ENCODE data around the gene FILIP1L. TPM values are rescaled to one million over a fixed set of nuclear protein-coding genes. Genes with fewer than 3 reads are reported as not detected.

The FILIP1L gene
- 1 to 10 TPM; 1.5 to 1.7 TPM for total RNA-seq

- DNase-seq = no peak
- POLR2A ChIA-PET = no interaction called here
- peaks cover 18% of the 10 kb centered on the region for H3K36me3 Mint-ChIP-seq (ENCODE audit: low read depth)
- no peak within 1 kb of the TSS for H3K27ac Mint-ChIP-seq
- no peak within 1 kb of the TSS for H3K4me3 Mint-ChIP-seq
- no peaks in the 10 kb centered on the region for H3K9me3 Mint-ChIP-seq (ENCODE audit: insufficient read depth)
- H3K4me1 Mint-ChIP-seq (ENCODE audit: low read depth) = peaks cover 14% of the 10 kb centered on the region
- no peaks in the 10 kb centered on the region for H3K27me3 Mint-ChIP-seq (ENCODE audit: low read depth)
- no peak for ATAC-seq
- CTCF ChIA-PET = no interaction called here
Measured at GRCh38 chr3:100114413-100115030, at the start of gene FILIP1L. TSS of gene FILIP1L (minus strand) at chr3:100114501.

GRCh38 chr3:100163787-100164186 is 49.5 kb upstream of the FILIP1L start:
- H3K4me3 Mint-ChIP-seq = no peak overlapping the region
- DNase-seq (no peak), ATAC-seq (no peak)
- H3K4me1 Mint-ChIP-seq (ENCODE audit: low read depth) = no peaks in the 10 kb centered on the region
- H3K9me3 Mint-ChIP-seq (ENCODE audit: insufficient read depth) = no peaks in the 10 kb centered on the region
- H3K36me3 Mint-ChIP-seq (ENCODE audit: low read depth) = peaks cover 31% of the 10 kb centered on the region
- ChIA-PET POLR2A (no interaction called here), CTCF (interaction anchor here (1.3 kb wide), 1 partner anchor 73 kb away, joined by 4 read pairs; no protein-coding TSS in a partner anchor)
- no peaks in the 10 kb centered on the region for H3K27me3 Mint-ChIP-seq (ENCODE audit: low read depth)
- H3K27ac Mint-ChIP-seq = no peak overlapping the region

GRCh38 chr3:100160521-100160920 is 46.2 kb upstream of the FILIP1L start:
- ATAC-seq (no peak), DNase-seq (no peak)
- Mint-ChIP-seq H3K27ac (no peak overlapping the region), H3K9me3 (ENCODE audit: insufficient read depth) (peaks cover 9% of the 10 kb centered on the region), H3K4me1 (ENCODE audit: low read depth) (no peaks in the 10 kb centered on the region), H3K27me3 (ENCODE audit: low read depth) (no peaks in the 10 kb centered on the region), H3K36me3 (ENCODE audit: low read depth) (peaks cover 46% of the 10 kb centered on the region), H3K4me3 (no peak overlapping the region)
- ChIA-PET POLR2A (no interaction called here), CTCF (interaction anchor here (0.6 to 1.1 kb wide), 2 partner anchors 42 to 94 kb away, joined by 3 read pairs; no protein-coding TSS in a partner anchor)

- Mint-ChIP-seq H3K4me3 (no peak overlapping the region), H3K9me3 (ENCODE audit: insufficient read depth) (peaks cover 16% of the 10 kb centered on the region), H3K4me1 (ENCODE audit: low read depth) (no peaks in the 10 kb centered on the region), H3K36me3 (ENCODE audit: low read depth) (peaks cover 52% of the 10 kb centered on the region), H3K27me3 (ENCODE audit: low read depth) (no peaks in the 10 kb centered on the region), H3K27ac (no peak overlapping the region)
- no peak for ATAC-seq
- CTCF ChIA-PET = interaction anchor here (1.2 to 1.4 kb wide), 3 partner anchors 17 to 95 kb away, joined by 3 to 4 read pairs (median 3); no protein-coding TSS in a partner anchor
- POLR2A ChIA-PET = no interaction called here
- no peak for DNase-seq
Measured at GRCh38 chr3:100159331-100160153, 45.2 kb upstream of the FILIP1L start.

- ATAC-seq (no peak), DNase-seq (no peak)
- ChIA-PET CTCF (interaction anchor here (1.2 to 1.4 kb wide), 3 partner anchors 17 to 95 kb away, joined by 3 to 4 read pairs (median 3); no protein-coding TSS in a partner anchor), POLR2A (no interaction called here)
- no peak overlapping the region for H3K27ac Mint-ChIP-seq
- H3K4me1 Mint-ChIP-seq (ENCODE audit: low read depth) = no peaks in the 10 kb centered on the region
- H3K27me3 Mint-ChIP-seq (ENCODE audit: low read depth) = no peaks in the 10 kb centered on the region
- H3K9me3 Mint-ChIP-seq (ENCODE audit: insufficient read depth) = peaks cover 20% of the 10 kb centered on the region
- H3K4me3 Mint-ChIP-seq = no peak overlapping the region
- peaks cover 55% of the 10 kb centered on the region for H3K36me3 Mint-ChIP-seq (ENCODE audit: low read depth)
Measured at GRCh38 chr3:100158918-100159330, 44.6 kb upstream of the FILIP1L start.

- H3K36me3 Mint-ChIP-seq (ENCODE audit: low read depth) = peaks cover 59% of the 10 kb centered on the region
- no peak for ATAC-seq
- POLR2A ChIA-PET = no interaction called here
- DNase-seq = no peak
- no peaks in the 10 kb centered on the region for H3K27me3 Mint-ChIP-seq (ENCODE audit: low read depth)
- CTCF ChIA-PET = interaction anchor here (1.3 kb wide), 1 partner anchor 89 kb away, joined by 3 read pairs; no protein-coding TSS in a partner anchor
- H3K27ac Mint-ChIP-seq = no peak overlapping the region
- peaks cover 20% of the 10 kb centered on the region for H3K9me3 Mint-ChIP-seq (ENCODE audit: insufficient read depth)
- no peak overlapping the region for H3K4me3 Mint-ChIP-seq
- H3K4me1 Mint-ChIP-seq (ENCODE audit: low read depth) = no peaks in the 10 kb centered on the region
Measured at GRCh38 chr3:100157685-100158084, 43.4 kb upstream of the FILIP1L start.

GRCh38 chr3:100155590-100155989 is 41.3 kb upstream of the FILIP1L start:
- Mint-ChIP-seq H3K27me3 (ENCODE audit: low read depth) (no peaks in the 10 kb centered on the region), H3K27ac (no peak overlapping the region), H3K36me3 (ENCODE audit: low read depth) (peaks cover 58% of the 10 kb centered on the region), H3K4me3 (no peak overlapping the region), H3K4me1 (ENCODE audit: low read depth) (no peaks in the 10 kb centered on the region), H3K9me3 (ENCODE audit: insufficient read depth) (peaks cover 20% of the 10 kb centered on the region)
- ChIA-PET POLR2A (interaction anchor here (0.6 kb wide), 1 partner anchor 324 kb away, joined by 3 read pairs; no protein-coding TSS in a partner anchor), CTCF (interaction anchor here (1.4 kb wide), 1 partner anchor 324 kb away, joined by 4 read pairs; no protein-coding TSS in a partner anchor)
- DNase-seq = no peak
- ATAC-seq = no peak

GRCh38 chr3:100155128-100155527 is 40.8 kb upstream of the FILIP1L start:
- Mint-ChIP-seq H3K27ac (no peak overlapping the region), H3K27me3 (ENCODE audit: low read depth) (no peaks in the 10 kb centered on the region), H3K4me1 (ENCODE audit: low read depth) (no peaks in the 10 kb centered on the region), H3K4me3 (no peak overlapping the region), H3K9me3 (ENCODE audit: insufficient read depth) (peaks cover 20% of the 10 kb centered on the region), H3K36me3 (ENCODE audit: low read depth) (peaks cover 57% of the 10 kb centered on the region)
- ATAC-seq (no peak), DNase-seq (no peak)
- ChIA-PET CTCF (interaction anchor here (1.4 kb wide), 1 partner anchor 323 kb away, joined by 4 read pairs; no protein-coding TSS in a partner anchor), POLR2A (interaction anchor here (0.6 kb wide), 1 partner anchor 266 kb away, joined by 3 read pairs; no protein-coding TSS in a partner anchor)

- H3K4me1 Mint-ChIP-seq (ENCODE audit: low read depth) = peaks cover 9% of the 10 kb centered on the region
- peaks cover 20% of the 10 kb centered on the region for H3K9me3 Mint-ChIP-seq (ENCODE audit: insufficient read depth)
- ChIA-PET CTCF (interaction anchor here (1.3 to 1.4 kb wide), 2 partner anchors 8 to 322 kb away, joined by 3 to 4 read pairs; no protein-coding TSS in a partner anchor), POLR2A (interaction anchor here (0.6 kb wide), 1 partner anchor 265 kb away, joined by 3 read pairs; no protein-coding TSS in a partner anchor)
- H3K27ac Mint-ChIP-seq = no peak overlapping the region
- H3K36me3 Mint-ChIP-seq (ENCODE audit: low read depth) = peaks cover 63% of the 10 kb centered on the region
- no peaks in the 10 kb centered on the region for H3K27me3 Mint-ChIP-seq (ENCODE audit: low read depth)
- DNase-seq (no peak), ATAC-seq (no peak)
- H3K4me3 Mint-ChIP-seq = no peak overlapping the region
Measured at GRCh38 chr3:100154171-100154570, 39.9 kb upstream of the FILIP1L start.

- Mint-ChIP-seq H3K9me3 (ENCODE audit: insufficient read depth) (peaks cover 16% of the 10 kb centered on the region), H3K27me3 (ENCODE audit: low read depth) (no peaks in the 10 kb centered on the region), H3K27ac (no peak overlapping the region), H3K4me3 (no peak overlapping the region), H3K4me1 (ENCODE audit: low read depth) (peaks cover 20% of the 10 kb centered on the region), H3K36me3 (ENCODE audit: low read depth) (peaks cover 65% of the 10 kb centered on the region)
- no peak for ATAC-seq
- ChIA-PET POLR2A (no interaction called here), CTCF (interaction anchor here (1.6 kb wide), 1 partner anchor 82 kb away, joined by 6 read pairs; no protein-coding TSS in a partner anchor)
- DNase-seq = no peak
Measured at GRCh38 chr3:100151024-100151707, 36.9 kb upstream of the FILIP1L start.

- ChIA-PET POLR2A (no interaction called here), CTCF (no interaction called here)
- peaks cover 68% of the 10 kb centered on the region for H3K36me3 Mint-ChIP-seq (ENCODE audit: low read depth)
- no peak overlapping the region for H3K27ac Mint-ChIP-seq
- DNase-seq (no peak), ATAC-seq (no peak)
- peaks cover 15% of the 10 kb centered on the region for H3K9me3 Mint-ChIP-seq (ENCODE audit: insufficient read depth)
- peaks cover 25% of the 10 kb centered on the region for H3K4me1 Mint-ChIP-seq (ENCODE audit: low read depth)
- peaks cover 3% of the 10 kb centered on the region for H3K27me3 Mint-ChIP-seq (ENCODE audit: low read depth)
- no peak overlapping the region for H3K4me3 Mint-ChIP-seq
Measured at GRCh38 chr3:100150473-100150872, 36.2 kb upstream of the FILIP1L start.
